IMR-90 (cell line): ENCODE results near the gene ATP1A2. TPM values are rescaled to one million over a fixed set of nuclear protein-coding genes. Genes with fewer than 3 reads are reported as not detected.

Experiments
- ATAC-seq: fragments of 200-7000 bp; cut with Tn5 transposase; 2 replicates; pipeline ENCODE4 v1.9.1; 2020; ENCODE audit warnings: low read depth, mild to moderate bottlenecking, moderate library complexity
- BruUV-seq: library from RNA; stranded (reverse); fragments of 400-500 nt; replicated peaks from 2 replicates; lab custom pipeline; 2021; lab: Mats Ljungman, UMichigan
- CTCF ChIA-PET: fragments of 300-600 bp; formaldehyde crosslinking; extraction: SDS; loops from one replicate; lab custom pipeline; 2021; ENCODE audit warnings: antibody characterized with exemption; lab: Yijun Ruan, JAX
- POLR2A ChIA-PET: fragments of 300-600 bp; sonication (Branson Sonifier 250); formaldehyde crosslinking; loops from one replicate; lab custom pipeline; 2022; ENCODE audit warnings: antibody characterized with exemption; ENCODE audit not compliant: unreplicated experiment; lab: Charles Lee
- DNase-seq: peaks from one replicate; pipeline ENCODE4 v3.0.0; 2013
- H2AFZ ChIP-seq: replicated peaks from 2 replicates; pipeline ENCODE3; 2013; ENCODE audit warnings: low read length, mild to moderate bottlenecking; ENCODE audit not compliant: poor library complexity
- H2AK5ac ChIP-seq: 2 replicates; pipeline ENCODE4 v1.6.1; 2013; ENCODE audit warnings: low read depth, low read length, inconsistent platforms
- H2AK9ac ChIP-seq: replicated peaks from 2 replicates; pipeline ENCODE3; 2013; ENCODE audit warnings: mild to moderate bottlenecking, low read depth, low read length, moderate library complexity; ENCODE audit not compliant: poor library complexity
- H2BK120ac ChIP-seq: 2 replicates; pipeline ENCODE4 v1.6.1; 2013; ENCODE audit warnings: low read depth, low read length, inconsistent platforms
- H2BK15ac ChIP-seq: 3 replicates; pipeline ENCODE4 v1.6.1; 2013; ENCODE audit warnings: low read depth, low read length, inconsistent platforms
- H2BK20ac ChIP-seq: 2 replicates; pipeline ENCODE4 v1.6.1; 2013; ENCODE audit warnings: low read depth, mild to moderate bottlenecking, inconsistent platforms, low read length, moderate library complexity
- H2BK5ac ChIP-seq: 2 replicates; pipeline ENCODE4 v1.6.1; 2013; ENCODE audit warnings: mild to moderate bottlenecking, low read depth, low read length, inconsistent platforms; ENCODE audit not compliant: poor library complexity, severe bottlenecking
- H3K14ac ChIP-seq: replicated peaks from 2 replicates; pipeline ENCODE4 v1.6.1; 2013; ENCODE audit warnings: low read depth, low read length, inconsistent platforms
- H3K18ac ChIP-seq: 2 replicates; pipeline ENCODE4 v1.6.1; 2013; ENCODE audit warnings: low read depth, low read length, control low read depth
- H3K23ac ChIP-seq: 2 replicates; pipeline ENCODE4 v1.6.1; 2013; ENCODE audit warnings: low read depth, low read length, inconsistent platforms
- H3K27ac ChIP-seq: 2 replicates; pipeline ENCODE4 v1.5.1; 2013; ENCODE audit warnings: mild to moderate bottlenecking, control low read depth, low read length; ENCODE audit not compliant: insufficient read depth
- H3K27me3 ChIP-seq: 2 replicates; pipeline ENCODE4 v1.6.1; 2013; ENCODE audit warnings: low read length; ENCODE audit not compliant: control insufficient read depth, insufficient read depth
- H3K36me3 ChIP-seq: 2 replicates; pipeline ENCODE4 v1.6.1; 2013; ENCODE audit warnings: low read length, mixed read lengths; ENCODE audit not compliant: control insufficient read depth, insufficient read depth
- H3K4ac ChIP-seq: 2 replicates; pipeline ENCODE4 v1.6.1; 2013; ENCODE audit warnings: low read depth, low read length, inconsistent platforms
- H3K4me1 ChIP-seq: 2 replicates; pipeline ENCODE4 v1.6.1; 2013; ENCODE audit warnings: low read length, mixed read lengths; ENCODE audit not compliant: control insufficient read depth, insufficient read depth
- H3K4me2 ChIP-seq: 2 replicates; pipeline ENCODE4 v1.6.1; 2013; ENCODE audit warnings: low read depth, mild to moderate bottlenecking, control low read depth, low read length, moderate library complexity
- H3K4me3 ChIP-seq: 2 replicates; pipeline ENCODE4 v1.5.1; 2013; ENCODE audit warnings: low read depth, mild to moderate bottlenecking, control low read depth, low read length, moderate library complexity; ENCODE audit not compliant: insufficient read depth
- H3K56ac ChIP-seq: 2 replicates; pipeline ENCODE4 v1.6.1; 2013; ENCODE audit warnings: low read length, inconsistent platforms; ENCODE audit not compliant: insufficient read depth; ENCODE audit errors: extremely low read depth
- H3K79me1 ChIP-seq, 2 experiments: 2 replicates each; pipeline ENCODE4 v1.6.1; 2013; ENCODE audit warnings: low read length in 2 of 2, inconsistent platforms in 1 of 2, low read depth in 1 of 2
- H3K9ac ChIP-seq: 2 replicates; pipeline ENCODE4 v1.6.1; 2013; ENCODE audit warnings: low read depth, low read length, control low read depth
- H3K9me1 ChIP-seq: 2 replicates; pipeline ENCODE4 v1.6.1; 2013; ENCODE audit warnings: low read length, inconsistent platforms; ENCODE audit not compliant: insufficient read depth
- H3K9me3 ChIP-seq: 2 replicates; pipeline ENCODE4 v1.6.1; 2013; ENCODE audit warnings: low read length; ENCODE audit not compliant: control insufficient read depth, insufficient read depth
- H4K20me1 ChIP-seq: 2 replicates; pipeline ENCODE4 v1.6.1; 2013; ENCODE audit warnings: low read length, inconsistent platforms; ENCODE audit not compliant: insufficient read depth
- H4K5ac ChIP-seq: 2 replicates; pipeline ENCODE4 v1.6.1; 2013; ENCODE audit warnings: mild to moderate bottlenecking, low read depth, low read length, control low read depth
- H4K8ac ChIP-seq, 2 experiments: 2 replicates each; pipeline ENCODE4 v1.6.1; 2013; ENCODE audit warnings: low read depth in 2 of 2, low read length in 2 of 2, control low read depth in 1 of 2, inconsistent platforms in 1 of 2
- H4K91ac ChIP-seq: 2 replicates; pipeline ENCODE4 v1.6.1; 2013; ENCODE audit warnings: low read depth, low read length, inconsistent platforms; ENCODE audit not compliant: insufficient read depth
- BHLHE40 ChIP-seq: fragments of 150-350 bp; IDR thresholded peaks from 2 replicates; pipeline ENCODE4 v1.6.1; 2016; ENCODE audit warnings: mild to moderate bottlenecking, low read depth, low read length
- CHD1 ChIP-seq: IDR thresholded peaks from 2 replicates; pipeline ENCODE4 v1.6.1; 2012; ENCODE audit warnings: low read depth, low read length, improper control_type of control experiment
- CTCF ChIP-seq: conservative IDR thresholded peaks from 2 replicates; pipeline ENCODE4 v1.5.1; 2012; ENCODE audit warnings: mild to moderate bottlenecking, low read depth, low read length, improper control_type of control experiment
- MAZ ChIP-seq: IDR thresholded peaks from 2 replicates; pipeline ENCODE4 v1.6.1; 2012; ENCODE audit warnings: low read depth, mild to moderate bottlenecking, low read length, improper control_type of control experiment, moderate library complexity, borderline replicate concordance
- RFX5 ChIP-seq: IDR thresholded peaks from 2 replicates; pipeline ENCODE4 v1.8.0; 2012; ENCODE audit warnings: low read depth, mild to moderate bottlenecking, low read length, moderate library complexity
- USF2 ChIP-seq: fragments of 150-350 bp; IDR thresholded peaks from 2 replicates; pipeline ENCODE4 v1.6.1; 2017; ENCODE audit warnings: mild to moderate bottlenecking, antibody characterized with exemption, low read length, low read depth
- WGBS, 2 experiments: methylation state at CpG; one replicate each; pipeline versions ENCODE4 v1.1.5 to v1.1.7; 2013; ENCODE audit warnings: missing lambda C conversion rate in 2 of 2; ENCODE audit not compliant: insufficient read length in 1 of 2; ENCODE audit errors: extremely low coverage in 2 of 2; 5-methylcytosine and 5-hydroxymethylcytosine counted together
- dilution Hi-C: fragments of 300-500 bp; cut with HindIII; formaldehyde crosslinking; loops from one replicate; pipeline ENCODE4 v1.14.3; 2018; ENCODE audit warnings: low sequenced_read_pairs; ENCODE audit not compliant: unreplicated experiment
- in situ Hi-C: fragments of 300-500 bp; cut with MboI; formaldehyde crosslinking; loops from 3 replicates; pipeline ENCODE4 v1.14.3; 2019; ENCODE audit warnings: low sequenced_read_pairs, inconsistent platforms, mixed read lengths
- intact Hi-C: fragments of 100-400 bp; cut with micrococcal nuclease; formaldehyde crosslinking; loops from 2 replicates; pipeline ENCODE4 v1.10.0; 2022
- polyA plus RNA-seq, 3 experiments: library from polyadenylated mRNA; depleted of rRNA; stranded (reverse); fragments of >200 nt; gene quantifications; 2 replicates each; pipeline ENCODE4 v1.2.3, GENCODE V29; 2012; ENCODE audit warnings: low replicate concordance in 1 of 3
- total RNA-seq: library from RNA; depleted of rRNA; stranded (reverse); fragments of >200 nt; gene quantifications from 2 replicates; pipeline ENCODE4 v1.2.3, GENCODE V29; 2012

Gene ATP1A2
- total and polyA plus RNA-seq, 2 of the 4 experiments (the other 2 are of a cell fraction): under 0.01 to 0.15 TPM

- Histone ChIP-seq H4K20me1 (0 out of 2 replicates have a peak, but pooled peaks cover 5% of the 10 kb centered on the region), H4K5ac (no peak overlapping the region), H3K23ac (no peak overlapping the region), H3K4me2 (no peak overlapping the region), H2AFZ (no peak overlapping the region), H3K9me1 (no peaks in the 10 kb centered on the region), H3K9ac (no peak overlapping the region), H3K4me3 (no peak overlapping the region), H3K27me3 (no peaks in the 10 kb centered on the region), H2BK5ac (no peak overlapping the region), H4K8ac (no peak overlapping the region), H3K18ac (no peak overlapping the region), H2BK15ac (no peak overlapping the region), H3K4me1 (peaks cover 6% of the 10 kb centered on the region), H2BK120ac (no peak overlapping the region), H2BK20ac (no peak overlapping the region), H3K9me3 (no peaks in the 10 kb centered on the region), H3K4ac (no peak overlapping the region), H2AK9ac (no peak overlapping the region), H3K36me3 (peaks cover 6% of the 10 kb centered on the region; the same call in 1 of the 2 replicates), H2AK5ac (no peak overlapping the region), H4K91ac (no peak overlapping the region), H3K79me1 (peaks cover 0 to 20% of the 10 kb centered on the region in 2 experiments; a peak in 3 of 4 replicates), H3K14ac (no peak overlapping the region), H3K27ac (no peak overlapping the region), H3K56ac (no peak overlapping the region)
- dilution Hi-C loops (no loop called here), intact Hi-C loops (no loop called here), in situ Hi-C loops (loop anchor here (10.0 kb wide), 1 partner anchor 261 kb away; no protein-coding TSS in a partner anchor)
- DNase-seq (no peak), ATAC-seq (no peak)
- CTCF ChIA-PET: no interaction called here
- WGBS, 2 experiments: no CpG with 5 or more reads among the region's 4 CpGs
- TF ChIP-seq BHLHE40 (no peak), RFX5 (no peak), CHD1 (no peak), USF2 (no peak), MAZ (no peak), CTCF (no peak)
- POLR2A ChIA-PET: no interaction called here
- no TSS peak for BruUV-seq
These were observed 21.3 kb upstream of the ATP1A2 start for GRCh38 chr1:160094291-160094625.
